H7 (cell line): ENCODE measurements around the gene SAFB2. TPM values are rescaled to one million over a fixed set of nuclear protein-coding genes. Genes with fewer than 3 reads are reported as not detected.

ENCODE experiments used
- DNase-seq: peaks from one replicate; pipeline ENCODE4 v3.0.0; 2012
- H3K27me3 ChIP-seq: 2 replicates; pipeline ENCODE4 v1.6.0; 2011; ENCODE audit warnings: mild to moderate bottlenecking, low read length; ENCODE audit not compliant: control insufficient read depth, insufficient read depth
- H3K36me3 ChIP-seq: replicated peaks from 2 replicates; pipeline ENCODE4 v1.5.1; 2011; ENCODE audit warnings: low read length; ENCODE audit not compliant: control insufficient read depth, insufficient read depth
- H3K4me3 ChIP-seq: 2 replicates; pipeline ENCODE4 v1.5.1; 2011; ENCODE audit warnings: low read depth, mild to moderate bottlenecking, control low read depth, low read length, moderate library complexity; ENCODE audit not compliant: insufficient read depth
- total RNA-seq: library from RNA; depleted of rRNA; stranded (reverse); fragments of >200 nt; shearing (Covaris generic); gene quantifications from 2 replicates; pipeline ENCODE4 v1.2.3, GENCODE V29; 2014; rRNA removed

SAFB2 gene
- total RNA-seq = 26.6 and 34.3 TPM in 2 replicates

- Histone ChIP-seq H3K27me3 (no peaks in the 10 kb centered on the region), H3K36me3 (peaks cover 34% of the 10 kb centered on the region), H3K4me3 (peak within 1 kb of the TSS; percentile 95)
- DNase-seq = peak; percentile 99
These were observed at the start of gene SAFB2, which contains the start of gene SAFB for GRCh38 chr19:5622465-5623396. Gene SAFB2, minus strand, starts transcription at chr19:5622776. Its CDS starts 61 bp downstream, at chr19:5622715. Gene SAFB, plus strand, starts transcription at chr19:5623083. Its CDS starts 123 bp downstream, at chr19:5623206.

DNA sequence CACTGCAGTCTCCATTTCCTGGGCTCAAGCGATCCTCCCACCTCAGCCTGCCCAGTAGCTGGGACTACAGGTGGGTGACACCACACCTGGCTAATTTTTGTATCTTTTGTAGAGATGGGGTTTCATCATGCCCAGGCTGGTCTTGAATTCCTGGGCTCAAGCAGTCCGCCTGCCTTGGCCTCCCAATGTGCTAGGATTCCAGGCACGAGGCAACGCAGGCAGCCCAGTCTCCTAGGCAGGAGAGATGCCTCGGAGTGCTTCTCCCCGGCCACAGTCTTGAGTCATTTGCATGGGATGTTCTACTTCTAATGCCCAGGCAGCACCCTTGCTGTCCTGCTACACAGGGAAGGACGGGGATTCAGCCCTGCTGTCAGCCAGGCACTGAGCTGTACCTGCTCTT lies 49.0 kb upstream of the SAFB2 start:
- H3K27me3 ChIP-seq = no peaks in the 10 kb centered on the region
- H3K36me3 ChIP-seq = peaks cover 13% of the 10 kb centered on the region
- no peak for DNase-seq
- no peak overlapping the region for H3K4me3 ChIP-seq

DNA sequence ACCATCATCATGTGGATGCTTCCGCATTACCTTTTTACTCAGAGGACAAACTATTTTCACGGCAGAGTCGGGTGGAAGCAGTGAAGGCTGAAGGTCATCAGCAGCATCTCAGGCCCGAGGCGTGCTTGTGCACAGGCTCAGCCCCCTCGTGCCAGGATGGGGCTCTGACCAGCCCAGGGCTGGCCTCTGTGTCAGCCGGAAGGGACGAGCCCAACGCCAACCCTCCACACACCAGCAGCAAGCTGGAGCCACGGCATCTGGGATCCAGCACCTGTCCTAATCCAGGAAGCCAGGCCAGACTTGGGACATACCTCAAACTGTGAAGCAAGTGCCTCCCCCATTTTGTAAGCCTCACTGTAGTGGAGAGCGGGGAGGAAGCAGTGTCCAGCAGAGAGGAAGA lies 46.6 kb upstream of the SAFB2 start:
- DNase-seq = no peak
- Histone ChIP-seq H3K27me3 (no peaks in the 10 kb centered on the region), H3K4me3 (no peak overlapping the region), H3K36me3 (peaks cover 31% of the 10 kb centered on the region)

DNA sequence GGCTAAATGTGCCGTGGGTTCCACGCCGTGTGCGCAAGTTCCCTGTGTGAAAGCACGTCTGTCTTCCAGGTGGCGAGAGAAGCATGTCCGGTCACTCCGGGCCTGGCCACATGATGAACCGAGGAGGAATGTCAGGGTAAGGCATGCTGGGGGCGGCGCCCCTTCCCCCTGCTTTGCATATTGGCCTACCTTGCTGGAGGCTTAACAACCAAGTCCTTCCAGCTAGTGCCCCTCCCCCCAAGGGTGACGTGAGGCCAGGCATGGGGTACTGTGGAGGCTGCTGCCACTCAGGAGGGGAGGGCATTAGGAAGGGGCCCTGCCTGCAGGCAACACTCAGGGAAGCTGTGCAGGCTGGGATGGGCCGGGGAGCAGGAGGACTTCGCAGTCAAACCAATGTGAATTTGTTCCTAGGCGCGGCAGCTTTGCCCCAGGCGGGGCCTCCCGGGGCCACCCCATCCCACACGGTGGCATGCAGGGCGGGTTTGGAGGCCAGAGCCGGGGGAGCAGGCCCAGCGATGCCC lies 45.2 kb upstream of the SAFB2 start:
- no peak overlapping the region for H3K4me3 ChIP-seq
- H3K36me3 ChIP-seq = peaks cover 40% of the 10 kb centered on the region
- DNase-seq = peak; percentile 91
- H3K27me3 ChIP-seq = no peaks in the 10 kb centered on the region

DNA sequence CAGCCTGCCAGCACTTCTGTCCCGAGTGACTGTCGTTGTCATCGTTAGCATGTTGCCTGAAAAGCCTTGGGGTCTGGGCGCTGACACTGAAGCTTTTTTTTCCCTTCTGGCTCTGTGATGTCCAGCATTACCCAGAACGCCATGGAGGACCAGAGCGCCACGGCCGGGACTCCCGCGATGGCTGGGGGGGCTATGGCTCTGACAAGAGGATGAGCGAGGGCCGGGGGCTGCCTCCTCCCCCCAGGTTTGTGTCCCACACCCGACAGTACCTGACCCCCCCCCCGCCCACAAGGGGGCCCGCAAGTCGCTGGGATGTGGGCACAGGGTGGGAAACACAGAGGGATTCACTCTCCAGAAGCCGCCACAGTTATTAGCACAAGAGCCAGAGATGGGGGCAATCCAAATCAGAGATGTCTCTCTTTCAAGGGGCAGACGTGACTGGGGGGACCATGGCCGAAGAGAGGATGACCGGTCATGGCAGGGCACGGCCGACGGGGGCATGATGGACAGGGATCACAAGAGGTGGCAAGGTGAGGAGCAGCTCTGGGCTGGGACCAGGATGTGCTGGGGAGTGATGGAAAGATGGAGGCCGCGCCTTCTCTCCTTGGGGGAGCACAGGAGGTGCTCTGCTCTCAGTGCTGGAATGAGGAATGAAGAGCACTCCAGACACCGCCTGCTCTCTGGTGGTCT lies 44.5 kb upstream of the SAFB2 start:
- no peaks in the 10 kb centered on the region for H3K27me3 ChIP-seq
- DNase-seq = no peak
- H3K36me3 ChIP-seq = peaks cover 43% of the 10 kb centered on the region
- H3K4me3 ChIP-seq = no peak overlapping the region

- no peaks in the 10 kb centered on the region for H3K27me3 ChIP-seq
- peaks cover 48% of the 10 kb centered on the region for H3K36me3 ChIP-seq
- no peak overlapping the region for H3K4me3 ChIP-seq
- no peak for DNase-seq
These were observed 43.4 kb upstream of the SAFB2 start for GRCh38 chr19:5665781-5666513.

DNA sequence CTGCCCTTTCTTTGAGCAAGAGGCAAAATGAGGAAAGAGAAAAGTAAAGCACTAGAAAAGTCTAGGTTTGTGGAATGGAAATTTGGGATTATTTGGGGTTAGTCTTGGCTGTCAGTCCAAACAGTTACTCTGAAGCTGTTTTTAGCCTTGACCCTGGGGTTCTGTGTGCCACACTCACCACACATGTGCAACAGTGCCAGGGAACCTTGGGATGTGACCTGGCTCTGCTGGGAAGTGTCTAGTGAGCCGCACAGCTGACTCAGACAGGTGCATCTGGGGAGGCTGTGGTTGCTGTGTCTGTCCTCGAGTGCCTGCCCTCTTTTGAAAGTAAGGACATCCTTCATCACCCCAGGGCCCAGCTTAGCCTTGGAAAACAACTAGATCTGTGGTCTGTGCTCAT lies 41.9 kb upstream of the SAFB2 start:
- DNase-seq = no peak
- Histone ChIP-seq H3K4me3 (no peak overlapping the region), H3K27me3 (no peaks in the 10 kb centered on the region), H3K36me3 (peaks cover 51% of the 10 kb centered on the region)

GRCh38 chr19:5663904-5664303 lies 41.3 kb upstream of the SAFB2 start:
- DNase-seq = no peak
- Histone ChIP-seq H3K36me3 (peaks cover 48% of the 10 kb centered on the region), H3K27me3 (no peaks in the 10 kb centered on the region), H3K4me3 (no peak overlapping the region)

DNA sequence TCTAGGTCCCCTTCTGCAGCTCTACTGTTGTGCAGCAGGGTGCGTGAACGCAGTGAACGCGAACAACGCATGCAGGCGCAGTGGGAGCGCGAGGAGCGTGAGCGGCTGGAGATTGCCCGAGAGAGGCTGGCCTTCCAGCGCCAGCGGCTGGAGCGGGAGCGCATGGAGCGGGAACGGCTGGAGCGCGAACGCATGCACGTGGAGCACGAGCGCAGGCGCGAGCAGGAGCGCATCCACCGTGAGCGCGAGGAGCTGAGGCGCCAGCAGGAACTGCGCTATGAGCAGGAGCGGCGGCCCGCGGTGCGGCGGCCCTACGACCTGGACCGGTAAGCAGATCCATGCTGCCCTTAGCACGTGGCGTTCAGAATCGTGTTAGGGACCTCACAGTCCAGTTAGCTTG lies 38.9 kb upstream of the SAFB2 start:
- H3K36me3 ChIP-seq = peaks cover 48% of the 10 kb centered on the region

GRCh38 chr19:5655412-5655811 lies 32.8 kb upstream of the SAFB2 start:
- H3K36me3 ChIP-seq = peaks cover 49% of the 10 kb centered on the region

More for the DNA sequence above, 38.9 kb upstream of the SAFB2 start:
- H3K27me3 ChIP-seq = no peaks in the 10 kb centered on the region
- no peak overlapping the region for H3K4me3 ChIP-seq
- DNase-seq = no peak

GRCh38 chr19:5654931-5655330 lies 32.4 kb upstream of the SAFB2 start:
- Histone ChIP-seq H3K36me3 (peaks cover 49% of the 10 kb centered on the region), H3K4me3 (no peak overlapping the region), H3K27me3 (no peaks in the 10 kb centered on the region)
- no peak for DNase-seq

More at GRCh38 chr19:5655412-5655811, 32.8 kb upstream of the SAFB2 start:
- Histone ChIP-seq H3K4me3 (no peak overlapping the region), H3K27me3 (no peaks in the 10 kb centered on the region)
- no peak for DNase-seq

DNA sequence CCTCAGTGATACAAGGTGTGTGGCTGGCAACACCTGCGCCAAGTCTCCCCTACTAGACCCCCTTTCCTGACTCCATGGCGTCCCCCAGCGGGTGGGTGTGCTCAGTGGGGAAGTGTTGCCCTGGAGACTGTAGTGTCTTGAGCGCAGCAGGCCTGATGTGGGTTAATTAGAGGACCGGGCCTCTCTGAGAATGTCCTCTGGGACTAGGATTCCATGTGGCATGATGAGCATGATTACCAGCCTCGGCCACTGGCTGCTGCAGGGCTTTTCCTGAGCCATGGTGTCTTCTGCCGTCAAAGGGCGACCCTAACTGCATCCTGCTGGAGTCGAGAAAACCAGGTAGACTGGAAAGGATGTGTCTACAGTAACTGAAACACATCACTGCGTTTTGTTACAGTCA lies 29.7 kb upstream of the SAFB2 start:
- DNase-seq = no peak
- Histone ChIP-seq H3K4me3 (no peak overlapping the region), H3K36me3 (peaks cover 54% of the 10 kb centered on the region), H3K27me3 (no peaks in the 10 kb centered on the region)

DNA sequence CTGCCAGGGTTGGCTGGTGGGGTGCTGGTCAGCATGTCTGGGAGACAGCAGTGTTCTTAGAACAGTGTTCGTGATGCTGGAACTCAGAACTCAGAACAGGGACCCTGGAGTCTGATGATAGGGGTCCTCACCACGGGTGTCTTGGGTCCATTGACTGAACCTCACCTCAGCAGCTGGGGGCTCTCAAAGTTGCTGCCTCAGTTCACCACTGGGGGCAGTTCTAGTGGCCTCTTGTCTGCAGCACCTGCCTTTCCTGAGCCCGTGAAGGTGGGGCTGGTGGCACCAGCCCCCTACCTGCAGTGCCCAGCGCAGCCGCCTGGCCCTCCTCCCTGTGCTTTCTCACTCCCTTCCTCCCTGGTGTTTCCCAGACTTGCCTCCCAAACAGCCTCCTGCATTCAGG lies 28.8 kb upstream of the SAFB2 start:
- Histone ChIP-seq H3K36me3 (peaks cover 60% of the 10 kb centered on the region), H3K4me3 (no peak overlapping the region), H3K27me3 (no peaks in the 10 kb centered on the region)
- no peak for DNase-seq

DNA sequence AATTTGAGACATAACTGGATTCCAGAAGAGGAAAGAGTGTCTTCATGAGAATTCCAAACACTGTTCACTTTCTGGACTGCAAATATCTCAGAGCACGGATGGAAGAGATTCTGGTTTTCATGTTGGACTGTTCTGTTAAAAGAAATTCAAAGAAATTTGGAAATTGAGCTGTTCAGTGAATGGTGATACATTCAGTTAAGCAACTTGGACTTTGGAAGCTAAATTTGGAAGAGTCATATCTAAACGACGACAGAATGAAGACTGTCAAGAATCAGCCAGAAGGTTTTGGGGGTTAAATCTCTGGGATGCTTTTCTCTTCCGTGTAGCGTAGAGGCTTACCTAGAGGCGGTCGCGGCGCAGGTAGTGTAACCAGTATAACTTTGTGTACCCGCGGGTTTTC lies 25.9 kb upstream of the SAFB2 start:
- no peak overlapping the region for H3K4me3 ChIP-seq
- H3K27me3 ChIP-seq = no peaks in the 10 kb centered on the region
- H3K36me3 ChIP-seq = peaks cover 60% of the 10 kb centered on the region
- no peak for DNase-seq
